Bronchial epithelial cell (primary cell): ENCODE measurements around the gene FBXO5. TPM values are rescaled to one million over a fixed set of nuclear protein-coding genes. Genes with fewer than 3 reads are reported as not detected.
A peak's percentile ranks its signal among the peaks of the same experiment; 100 is the strongest.

ENCODE experiments used
- DNase-seq: peaks from one replicate; pipeline ENCODE4 v3.0.0-alpha.2; 2010; ENCODE audit warnings: low read depth
- FAIRE-seq: peaks from 2 replicates; lab custom pipeline; 2011; peaks lifted over from hg19 to GRCh38; lab: Jason Lieb, UNC
- H3K27me3 ChIP-seq: 2 replicates; pipeline ENCODE4 v1.5.1; 2011; ENCODE audit warnings: low read length; ENCODE audit not compliant: control insufficient read depth, insufficient read depth
- H3K36me3 ChIP-seq: 2 replicates; pipeline ENCODE4 v1.5.1; 2011; ENCODE audit warnings: low read length; ENCODE audit not compliant: control insufficient read depth, insufficient read depth
- H3K4me3 ChIP-seq: 2 replicates; pipeline ENCODE4 v1.5.1; 2011; ENCODE audit warnings: mild to moderate bottlenecking, low read depth, low read length, control low read depth
- total RNA-seq: library from RNA; depleted of rRNA; stranded (reverse); fragments of >200 nt; gene quantifications from 2 replicates; pipeline ENCODE4 v1.2.1, GENCODE V29; 2014
- TF ChIP-seq, protein P1 (sequence below): IDR thresholded peaks from 2 replicates; pipeline ENCODE4 v1.5.1; 2011; ENCODE audit warnings: mild to moderate bottlenecking, moderate library complexity, low read length, control low read depth, inconsistent platforms; ENCODE audit not compliant: insufficient read depth, severe bottlenecking

Gene FBXO5
- total RNA-seq, 1 donor from 2014 or later: 1.8 TPM

DNA sequence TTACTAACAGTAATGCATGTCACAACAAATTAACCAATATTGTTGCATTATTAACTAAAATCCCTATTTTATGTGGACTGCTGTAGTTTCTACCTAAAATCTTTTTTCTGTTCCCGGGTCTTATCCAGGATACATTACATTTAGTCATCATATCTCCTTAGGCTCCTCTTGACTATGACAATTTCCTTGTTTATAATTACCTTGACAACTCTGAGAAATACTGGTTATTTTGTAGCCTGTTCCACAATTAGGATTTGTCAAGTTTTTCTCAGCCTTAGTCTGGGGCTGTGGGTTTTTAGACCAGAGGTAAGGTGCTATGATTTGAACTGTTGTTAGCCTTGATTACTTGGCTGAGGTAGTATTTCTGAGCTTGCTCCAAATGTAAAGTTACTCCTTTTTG, 3.7 kb downstream of the FBXO5 start:
- TF ChIP-seq, protein P1, sequence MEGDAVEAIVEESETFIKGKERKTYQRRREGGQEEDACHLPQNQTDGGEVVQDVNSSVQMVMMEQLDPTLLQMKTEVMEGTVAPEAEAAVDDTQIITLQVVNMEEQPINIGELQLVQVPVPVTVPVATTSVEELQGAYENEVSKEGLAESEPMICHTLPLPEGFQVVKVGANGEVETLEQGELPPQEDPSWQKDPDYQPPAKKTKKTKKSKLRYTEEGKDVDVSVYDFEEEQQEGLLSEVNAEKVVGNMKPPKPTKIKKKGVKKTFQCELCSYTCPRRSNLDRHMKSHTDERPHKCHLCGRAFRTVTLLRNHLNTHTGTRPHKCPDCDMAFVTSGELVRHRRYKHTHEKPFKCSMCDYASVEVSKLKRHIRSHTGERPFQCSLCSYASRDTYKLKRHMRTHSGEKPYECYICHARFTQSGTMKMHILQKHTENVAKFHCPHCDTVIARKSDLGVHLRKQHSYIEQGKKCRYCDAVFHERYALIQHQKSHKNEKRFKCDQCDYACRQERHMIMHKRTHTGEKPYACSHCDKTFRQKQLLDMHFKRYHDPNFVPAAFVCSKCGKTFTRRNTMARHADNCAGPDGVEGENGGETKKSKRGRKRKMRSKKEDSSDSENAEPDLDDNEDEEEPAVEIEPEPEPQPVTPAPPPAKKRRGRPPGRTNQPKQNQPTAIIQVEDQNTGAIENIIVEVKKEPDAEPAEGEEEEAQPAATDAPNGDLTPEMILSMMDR: no peak
- no peaks in the 10 kb centered on the region for H3K27me3 ChIP-seq
- no peaks in the 10 kb centered on the region for H3K36me3 ChIP-seq
- no peak overlapping the region for H3K4me3 ChIP-seq
- FAIRE-seq (no peak), DNase-seq (peak; percentile 24)

DNA sequence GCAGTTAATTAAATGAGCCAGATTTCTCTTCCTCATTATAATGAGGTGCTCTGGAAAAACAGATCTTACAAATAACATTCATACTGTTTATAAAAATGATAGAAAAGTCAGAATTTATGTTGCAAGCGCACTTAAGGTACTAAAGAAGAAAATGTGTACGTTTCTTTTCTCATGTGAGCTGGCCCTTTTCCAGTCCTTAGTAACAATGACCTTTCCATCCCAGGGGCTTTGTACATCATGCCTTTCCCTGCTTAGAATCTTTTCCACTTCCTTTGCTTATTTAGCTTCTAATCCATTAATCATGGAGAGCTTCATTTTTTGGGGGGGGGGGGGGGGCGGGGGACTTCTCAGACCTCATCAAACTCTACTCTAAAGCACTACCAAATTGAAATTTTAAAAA, 4.8 kb downstream of the FBXO5 start:
- Histone ChIP-seq H3K4me3 (no peak overlapping the region), H3K27me3 (no peaks in the 10 kb centered on the region), H3K36me3 (no peaks in the 10 kb centered on the region)
- TF ChIP-seq, protein P1: no peak
- DNase-seq: no peak
- FAIRE-seq: no peak

DNA sequence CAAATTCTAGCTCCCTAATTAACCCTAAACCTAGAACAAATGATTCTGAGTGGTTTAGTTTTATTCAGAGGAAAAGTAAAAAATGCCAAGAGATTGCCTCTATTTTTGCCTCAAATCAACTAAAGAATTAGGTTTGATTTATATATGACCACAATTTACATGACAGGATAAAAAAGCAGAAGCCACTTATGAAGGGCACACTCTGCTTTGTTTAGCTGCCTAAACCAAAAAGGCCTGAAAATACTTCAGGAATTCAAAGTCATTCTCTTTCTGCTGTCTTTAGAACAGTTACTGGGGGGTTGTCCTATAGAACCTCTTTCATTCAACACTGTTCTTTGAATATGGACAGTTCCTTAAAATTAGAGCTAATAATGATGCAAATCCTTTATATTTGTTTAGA, 5.3 kb downstream of the FBXO5 start:
- no peaks in the 10 kb centered on the region for H3K27me3 ChIP-seq
- TF ChIP-seq, protein P1: no peak
- no peak overlapping the region for H3K4me3 ChIP-seq
- DNase-seq: no peak
- no peaks in the 10 kb centered on the region for H3K36me3 ChIP-seq
- no peak for FAIRE-seq

DNA sequence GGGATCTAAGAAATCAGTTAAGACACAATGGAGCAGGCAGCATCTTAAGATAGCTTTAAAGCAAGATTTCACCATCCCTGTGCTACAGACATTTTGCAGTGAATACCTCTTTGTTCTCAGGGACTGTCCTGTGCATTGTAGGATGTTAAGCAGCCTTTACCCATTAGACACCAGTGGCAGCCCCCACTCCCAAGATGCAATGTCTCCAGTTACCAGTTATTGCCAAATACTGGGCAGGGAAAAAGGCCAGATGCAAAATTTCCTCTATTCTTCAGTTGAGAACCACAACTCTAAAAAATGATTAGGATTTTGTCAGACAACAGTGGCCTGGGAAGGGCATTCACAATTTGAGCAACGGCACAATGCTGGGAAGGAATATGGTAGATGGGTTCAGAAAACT, 6.1 kb downstream of the FBXO5 start:
- TF ChIP-seq, protein P1: no peak
- no peak overlapping the region for H3K4me3 ChIP-seq
- no peak for FAIRE-seq
- H3K27me3 ChIP-seq: no peaks in the 10 kb centered on the region
- DNase-seq: no peak
- H3K36me3 ChIP-seq: no peaks in the 10 kb centered on the region

DNA sequence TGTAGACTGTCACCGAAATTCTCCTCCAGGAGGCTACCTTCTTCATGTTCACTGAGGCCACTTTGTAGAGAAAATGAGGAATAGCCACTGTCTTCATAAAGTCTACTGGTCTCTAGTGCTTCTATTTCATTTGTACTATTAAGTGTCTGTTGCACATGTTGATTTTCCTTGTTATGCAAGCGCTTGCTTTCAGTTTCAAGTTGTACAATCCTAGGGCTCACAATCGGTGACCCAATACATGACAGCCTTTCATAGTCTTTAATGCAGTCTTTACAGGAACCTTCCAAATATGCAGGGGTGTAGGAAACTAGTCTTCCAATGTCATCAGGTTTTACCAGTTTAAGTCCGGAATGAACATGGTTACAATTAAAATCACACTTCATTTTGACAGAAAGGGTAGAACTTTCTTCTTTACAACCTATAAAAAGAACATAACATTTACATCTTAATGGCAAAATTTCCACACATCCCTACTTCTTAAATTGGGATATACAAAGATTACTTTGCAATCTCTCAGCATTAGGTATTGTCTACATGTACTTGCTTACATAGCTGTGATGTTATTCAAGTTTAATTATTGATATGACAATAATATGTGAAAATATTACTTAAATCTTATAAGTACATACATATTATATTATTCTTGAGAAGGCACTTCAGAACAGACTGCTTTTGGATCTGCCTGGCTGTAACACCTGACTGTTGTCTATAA, 7.5 kb downstream of the FBXO5 start:
- no peak for FAIRE-seq
- Histone ChIP-seq H3K36me3 (no peaks in the 10 kb centered on the region), H3K27me3 (no peaks in the 10 kb centered on the region), H3K4me3 (no peak overlapping the region)
- TF ChIP-seq, protein P1: no peak
- no peak for DNase-seq

DNA sequence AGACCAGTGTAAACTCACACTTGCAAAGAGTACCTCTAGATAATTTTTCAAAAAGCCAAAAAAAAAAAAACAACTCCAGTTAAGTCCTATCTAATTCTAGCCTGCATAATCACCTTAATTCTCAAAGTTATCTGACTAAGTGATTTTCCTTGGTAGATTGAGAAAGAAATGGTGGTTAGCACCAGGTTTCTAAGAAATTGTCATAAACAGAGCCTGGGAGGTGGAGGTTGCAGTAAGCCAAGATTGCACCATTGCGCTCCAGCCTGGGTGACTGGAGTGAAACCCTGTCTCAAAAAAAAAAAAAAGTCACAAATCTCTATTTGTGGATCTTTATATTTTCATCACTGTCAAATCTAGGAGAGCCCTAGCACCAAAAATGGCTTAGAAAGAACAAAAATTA, 8.9 kb downstream of the FBXO5 start:
- no peaks in the 10 kb centered on the region for H3K36me3 ChIP-seq
- no peak for FAIRE-seq
- no peaks in the 10 kb centered on the region for H3K27me3 ChIP-seq
- H3K4me3 ChIP-seq: no peak overlapping the region
- no peak for DNase-seq
- TF ChIP-seq, protein P1: no peak
